ENCODE data around the gene HYOU1.

Gene HYOU1

GRCh38 chr11:119054418-119054817 lies 2.6 kb downstream of the HYOU1 start:
- TF ChIP-seq SIN3A (IDR thresholded peaks at IDR 0.05; ENCODE audit: borderline replicate concordance, insufficient read depth, low read length) (no peak), FOXP2 (optimal IDR thresholded peaks at IDR 0.05; ENCODE audit: borderline replicate concordance, extremely low read depth, extremely low read length, insufficient read depth) (no peak), TAF1 (IDR thresholded peaks at IDR 0.05; ENCODE audit: borderline replicate concordance, insufficient read depth, low read length) (no peak), POLR2AphosphoS5 (IDR thresholded peaks at IDR 0.05; ENCODE audit: low read depth, low read length) (no peak), REST (IDR thresholded peaks at IDR 0.05; ENCODE audit: insufficient read depth in 1 of 2, low read depth in 2 of 2, low read length in 2 of 2) (no peak)

DNA sequence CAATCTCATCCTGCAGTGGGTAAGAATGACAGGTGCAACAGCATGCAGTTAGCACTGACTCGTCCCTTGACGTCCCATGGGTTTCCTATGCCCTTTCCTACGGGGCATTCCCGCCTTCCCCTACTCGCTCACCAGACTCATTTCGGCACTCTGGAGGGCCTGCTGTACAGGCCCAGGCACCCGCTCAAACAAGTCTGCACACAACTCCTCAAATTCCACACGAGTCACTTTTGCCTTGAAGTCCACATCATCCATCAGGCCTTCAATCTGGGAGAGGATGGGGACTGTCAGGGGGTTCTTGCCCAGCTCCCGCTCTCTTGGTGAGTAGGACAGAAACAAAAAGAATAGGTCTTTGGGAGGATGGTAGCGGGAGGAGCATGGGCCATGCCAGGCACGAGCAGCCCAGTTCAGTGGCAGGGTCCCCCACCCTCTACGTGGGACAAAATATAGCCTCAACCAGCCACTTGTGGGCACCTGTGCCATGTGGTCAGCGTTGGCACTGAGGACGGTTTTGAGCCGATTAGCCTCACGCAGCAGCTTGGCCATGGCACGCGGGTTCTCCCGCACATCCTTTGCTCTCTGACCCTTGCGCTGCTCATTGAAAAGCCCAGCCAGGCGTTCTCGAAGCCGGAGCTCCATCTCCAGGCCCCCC lies 4.7 kb downstream of the HYOU1 start:
- no peak for TF ChIP-seq FOXP2 (optimal IDR thresholded peaks at IDR 0.05; ENCODE audit: borderline replicate concordance, extremely low read depth, extremely low read length, insufficient read depth)
- TF ChIP-seq TAF1 (IDR thresholded peaks at IDR 0.05; ENCODE audit: borderline replicate concordance, insufficient read depth, low read length), result no peak
- TF ChIP-seq POLR2AphosphoS5 (IDR thresholded peaks at IDR 0.05; ENCODE audit: low read depth, low read length), result no peak
- no peak for TF ChIP-seq REST (IDR thresholded peaks at IDR 0.05; ENCODE audit: insufficient read depth in 1 of 2, low read depth in 2 of 2, low read length in 2 of 2)
- TF ChIP-seq SIN3A (IDR thresholded peaks at IDR 0.05; ENCODE audit: borderline replicate concordance, insufficient read depth, low read length), result no peak

DNA sequence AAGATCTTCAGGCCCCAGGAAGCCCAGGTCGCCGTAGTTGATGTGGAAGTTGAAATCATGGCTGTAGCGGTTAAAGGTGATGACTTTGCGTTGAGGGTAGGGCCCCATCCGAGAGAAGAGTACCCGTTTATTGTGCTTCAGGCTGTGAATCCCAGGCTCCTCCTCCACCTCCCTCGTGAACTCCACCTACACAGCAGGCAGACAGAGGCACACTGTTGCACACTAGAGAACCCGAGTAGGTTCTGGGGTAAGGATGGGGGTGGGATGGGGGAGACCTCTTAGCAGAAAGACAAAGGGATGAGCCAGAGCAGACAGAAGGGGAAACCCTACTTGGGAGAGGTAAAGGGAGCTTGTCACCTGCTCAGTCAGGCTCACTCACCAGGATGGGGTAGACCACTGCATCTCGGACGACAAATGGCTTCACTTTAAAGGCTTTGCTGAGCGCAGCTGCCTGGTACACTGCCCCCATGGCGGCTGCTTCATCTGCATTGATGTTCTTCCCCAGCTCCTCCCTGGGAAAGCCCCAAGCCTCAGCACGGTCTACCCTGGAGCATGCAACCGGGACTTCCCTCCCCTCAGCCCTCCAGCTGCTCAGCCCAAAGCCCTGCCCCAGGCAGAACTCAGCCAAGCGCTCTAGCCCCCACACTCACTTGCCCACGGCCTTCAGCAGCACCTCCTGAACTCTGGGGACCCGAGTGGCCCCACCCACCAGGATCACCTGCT lies 5.4 kb downstream of the HYOU1 start:
- TF ChIP-seq FOXP2 (optimal IDR thresholded peaks at IDR 0.05; ENCODE audit: borderline replicate concordance, extremely low read depth, extremely low read length, insufficient read depth), result no peak

DNA sequence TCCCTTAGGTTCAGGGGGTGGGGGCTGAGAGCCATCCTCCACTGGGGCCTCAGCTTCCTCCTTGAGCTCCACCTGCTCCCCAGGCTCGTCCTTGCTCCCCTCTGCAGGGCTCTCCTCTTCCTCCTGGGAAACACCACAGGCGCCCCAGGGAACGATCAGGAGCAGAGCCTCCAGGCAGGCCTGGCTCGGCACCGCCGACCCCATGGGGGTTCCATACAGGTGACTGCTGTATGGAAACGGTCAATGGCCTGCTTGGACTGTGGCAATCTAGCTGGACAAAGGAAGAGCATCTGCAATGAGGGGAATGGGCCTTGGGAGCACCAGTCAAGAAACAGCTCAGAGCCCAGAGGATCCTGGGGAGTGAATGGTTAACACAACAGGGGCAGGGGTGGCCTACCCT lies 7.9 kb downstream of the HYOU1 start:
- TF ChIP-seq SIN3A (IDR thresholded peaks at IDR 0.05; ENCODE audit: borderline replicate concordance, insufficient read depth, low read length), result no peak
- no peak for TF ChIP-seq POLR2AphosphoS5 (IDR thresholded peaks at IDR 0.05; ENCODE audit: low read depth, low read length)
- TF ChIP-seq REST (IDR thresholded peaks at IDR 0.05; ENCODE audit: insufficient read depth in 1 of 2, low read depth in 2 of 2, low read length in 2 of 2), result no peak
- TF ChIP-seq FOXP2 (optimal IDR thresholded peaks at IDR 0.05; ENCODE audit: borderline replicate concordance, extremely low read depth, extremely low read length, insufficient read depth), result no peak
- TF ChIP-seq TAF1 (IDR thresholded peaks at IDR 0.05; ENCODE audit: borderline replicate concordance, insufficient read depth, low read length), result no peak

DNA sequence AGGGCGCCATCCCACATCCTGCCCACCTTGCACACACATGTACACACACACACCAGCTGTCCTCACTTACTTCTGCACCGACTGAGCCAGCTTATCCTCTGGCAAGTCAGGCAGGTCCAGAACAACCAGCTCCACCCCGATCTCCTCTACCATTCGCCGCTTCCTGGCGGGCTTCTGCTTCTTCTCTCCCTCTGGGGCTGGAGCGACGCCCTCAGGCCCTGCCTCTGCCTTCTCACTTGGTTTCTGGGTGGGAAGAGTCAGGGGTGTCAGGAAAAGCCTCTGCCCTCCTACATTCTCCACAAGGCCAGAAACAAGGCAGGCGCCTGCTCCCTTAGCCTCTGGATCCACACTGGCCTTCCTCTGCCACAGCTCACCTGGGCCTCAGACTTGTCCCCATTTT lies 8.4 kb downstream of the HYOU1 start:
- TF ChIP-seq SIN3A (IDR thresholded peaks at IDR 0.05; ENCODE audit: borderline replicate concordance, insufficient read depth, low read length) (no peak), POLR2AphosphoS5 (IDR thresholded peaks at IDR 0.05; ENCODE audit: low read depth, low read length) (no peak), TAF1 (IDR thresholded peaks at IDR 0.05; ENCODE audit: borderline replicate concordance, insufficient read depth, low read length) (no peak), FOXP2 (optimal IDR thresholded peaks at IDR 0.05; ENCODE audit: borderline replicate concordance, extremely low read depth, extremely low read length, insufficient read depth) (no peak), REST (IDR thresholded peaks at IDR 0.05; ENCODE audit: insufficient read depth in 1 of 2, low read depth in 2 of 2, low read length in 2 of 2) (no peak)

Measured in PFSK-1 (cell line).